ENCODE data around the gene FFAR2. TPM values are rescaled to one million over a fixed set of nuclear protein-coding genes. Genes with fewer than 3 reads are reported as not detected.

Gene FFAR2
- total and polyA plus RNA-seq, 11 donors: 0.12 to 3.4 (median 0.38) TPM; not detected in 2

DNA sequence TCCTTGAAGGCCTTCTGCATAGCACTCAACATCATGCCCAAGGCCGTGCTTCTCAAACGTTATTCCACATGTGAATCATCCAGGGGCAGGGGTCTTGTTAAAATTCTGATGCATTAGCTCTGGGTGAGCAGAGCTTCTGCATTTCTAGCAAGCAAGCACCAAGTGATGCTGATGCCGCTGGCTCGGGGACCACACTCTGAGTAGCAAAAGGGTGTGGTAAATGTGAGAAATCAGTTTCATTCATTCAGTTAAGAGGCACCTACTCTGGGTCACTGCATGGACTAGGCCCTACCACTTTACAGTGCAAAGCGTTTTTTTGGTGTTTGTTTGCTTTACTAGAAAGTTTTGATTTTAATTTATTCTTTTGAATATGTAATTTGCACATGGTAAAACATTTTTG lies 35.0 kb downstream of the FFAR2 start:
- Histone ChIP-seq H3K9me3 (no peaks in the 10 kb centered on the region), H3K36me3 (no peaks in the 10 kb centered on the region), H3K27me3 (peaks cover 0 to 13% (median 0%) of the 10 kb centered on the region in 9 donors), H3K27ac (no peak overlapping the region), H3K4me1 (no peaks in the 10 kb centered on the region), H3K4me3 (no peak overlapping the region)
- DNase-seq: no peak
- TF ChIP-seq, protein P1, sequence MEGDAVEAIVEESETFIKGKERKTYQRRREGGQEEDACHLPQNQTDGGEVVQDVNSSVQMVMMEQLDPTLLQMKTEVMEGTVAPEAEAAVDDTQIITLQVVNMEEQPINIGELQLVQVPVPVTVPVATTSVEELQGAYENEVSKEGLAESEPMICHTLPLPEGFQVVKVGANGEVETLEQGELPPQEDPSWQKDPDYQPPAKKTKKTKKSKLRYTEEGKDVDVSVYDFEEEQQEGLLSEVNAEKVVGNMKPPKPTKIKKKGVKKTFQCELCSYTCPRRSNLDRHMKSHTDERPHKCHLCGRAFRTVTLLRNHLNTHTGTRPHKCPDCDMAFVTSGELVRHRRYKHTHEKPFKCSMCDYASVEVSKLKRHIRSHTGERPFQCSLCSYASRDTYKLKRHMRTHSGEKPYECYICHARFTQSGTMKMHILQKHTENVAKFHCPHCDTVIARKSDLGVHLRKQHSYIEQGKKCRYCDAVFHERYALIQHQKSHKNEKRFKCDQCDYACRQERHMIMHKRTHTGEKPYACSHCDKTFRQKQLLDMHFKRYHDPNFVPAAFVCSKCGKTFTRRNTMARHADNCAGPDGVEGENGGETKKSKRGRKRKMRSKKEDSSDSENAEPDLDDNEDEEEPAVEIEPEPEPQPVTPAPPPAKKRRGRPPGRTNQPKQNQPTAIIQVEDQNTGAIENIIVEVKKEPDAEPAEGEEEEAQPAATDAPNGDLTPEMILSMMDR (IDR thresholded peaks at IDR 0.05): no peak
- no peak for TF ChIP-seq POLR2A (IDR thresholded peaks at IDR 0.05)
- WGBS, 4 donors: 79 to 86% (median 83%) methylated on average over 5 of the region's 5 CpGs
- ATAC-seq: no peak
- intact Hi-C loops (cut with DNase I): no loop called here

DNA sequence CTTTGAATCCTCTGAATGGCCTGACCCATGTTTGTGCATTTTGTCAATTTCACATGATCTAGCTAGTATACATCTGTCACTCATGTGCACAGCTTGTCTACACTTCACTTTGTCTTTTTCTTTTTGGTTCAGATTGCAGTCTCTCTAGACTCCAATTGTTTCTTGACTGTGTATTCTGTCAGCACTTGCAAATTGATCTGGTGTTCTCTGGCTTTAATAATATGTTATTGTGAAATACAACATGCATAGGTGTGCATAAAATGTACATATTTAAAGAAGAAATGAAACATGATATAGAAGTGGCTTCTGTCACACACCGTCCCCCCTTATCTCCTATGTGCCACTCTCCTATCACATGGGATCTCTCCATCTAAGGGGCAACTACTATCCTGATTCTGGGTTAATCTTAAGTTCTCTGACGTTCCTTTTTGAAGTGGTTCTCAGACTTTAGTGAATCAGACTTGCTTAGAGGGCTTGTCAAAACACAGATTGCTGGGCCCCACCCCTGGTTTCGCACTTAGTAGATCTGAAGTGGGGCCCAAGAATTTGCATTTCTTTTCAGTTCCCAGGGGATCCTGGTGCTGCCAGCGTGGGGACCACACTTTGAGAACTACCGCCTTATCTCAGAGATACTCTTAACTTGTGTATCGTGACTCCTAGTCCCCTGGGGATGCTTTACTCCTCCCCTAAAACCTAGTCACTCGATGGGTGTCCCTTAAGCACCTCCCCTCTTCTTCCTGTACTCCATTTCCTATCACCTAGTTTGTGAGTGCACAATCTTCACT lies 36.4 kb downstream of the FFAR2 start:
- Histone ChIP-seq H3K4me3 (no peak overlapping the region), H3K4me1 (no peaks in the 10 kb centered on the region), H3K27me3 (peaks cover 0 to 22% (median 0%) of the 10 kb centered on the region in 9 donors), H3K9me3 (no peaks in the 10 kb centered on the region), H3K36me3 (no peaks in the 10 kb centered on the region), H3K27ac (no peak overlapping the region)
- TF ChIP-seq POLR2A (IDR thresholded peaks at IDR 0.05): no peak
- TF ChIP-seq, protein P1 (IDR thresholded peaks at IDR 0.05): no peak
- WGBS, 4 donors: 52 to 56% (median 54%) methylated on average over 7 of the region's 7 CpGs
- ATAC-seq: no peak
- intact Hi-C loops (cut with DNase I): no loop called here
- DNase-seq: no peak

DNA sequence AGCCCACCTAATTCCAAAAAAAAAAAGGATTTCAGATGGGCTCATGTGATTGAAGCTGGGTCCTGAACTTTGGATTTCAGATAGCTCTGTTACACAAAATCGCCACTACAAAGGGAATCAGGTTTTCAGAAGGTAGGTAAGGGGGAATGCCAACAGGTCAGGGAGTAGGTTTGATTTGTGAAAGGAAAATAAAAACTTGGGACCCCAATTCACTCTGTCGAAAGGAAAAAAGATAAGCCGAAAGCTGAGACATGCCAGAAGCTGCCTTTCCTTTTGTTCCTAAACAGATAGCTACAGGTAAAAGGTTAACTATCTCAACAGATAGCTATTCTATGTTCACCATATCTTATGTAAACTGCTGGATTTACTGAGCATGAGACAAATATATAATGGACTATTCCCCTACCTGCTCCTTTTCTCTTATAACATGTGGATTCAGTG lies 38.2 kb downstream of the FFAR2 start:
- ATAC-seq: no peak
- Histone ChIP-seq H3K36me3 (no peaks in the 10 kb centered on the region), H3K27me3 (peaks cover 0 to 22% (median 0%) of the 10 kb centered on the region in 9 donors), H3K9me3 (no peaks in the 10 kb centered on the region), H3K27ac (no peak overlapping the region), H3K4me1 (no peaks in the 10 kb centered on the region), H3K4me3 (no peak overlapping the region)
- intact Hi-C loops (cut with DNase I): no loop called here
- no peak for DNase-seq
- no peak for TF ChIP-seq POLR2A (IDR thresholded peaks at IDR 0.05)
- TF ChIP-seq, protein P1 (IDR thresholded peaks at IDR 0.05): no peak
- 57 to 65% (median 61%) methylated on average over 3 of the region's 3 CpGs for WGBS, 4 donors

DNA sequence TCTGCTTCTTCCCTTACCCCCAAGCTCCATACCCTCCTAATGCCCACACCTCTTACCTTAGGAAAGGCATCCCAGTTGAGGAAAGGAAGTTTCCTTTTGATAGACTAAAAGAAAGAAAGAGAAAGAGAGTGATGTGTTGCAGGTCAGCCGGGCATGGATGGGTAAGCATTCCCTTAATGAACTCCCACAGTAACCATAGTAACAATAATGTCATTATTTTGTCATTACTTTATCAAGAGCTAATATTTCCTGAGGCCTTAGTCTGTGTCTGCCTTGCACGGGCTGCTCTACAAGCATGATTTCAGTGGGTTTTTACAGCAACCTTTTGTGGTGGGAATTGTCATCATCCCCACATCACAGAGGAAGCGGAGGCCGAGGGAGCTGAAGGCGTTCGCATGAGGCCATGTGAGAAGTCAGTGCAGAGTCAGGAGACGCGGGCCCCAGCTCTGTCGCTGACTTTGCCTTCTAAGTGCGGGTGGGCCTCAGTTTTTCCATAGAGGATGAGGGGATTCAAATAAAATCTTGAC lies 39.7 kb downstream of the FFAR2 start:
- whole genome bisulfite sequencing, 4 donors: 86 to 90% (median 88%) methylated on average over 10 of the region's 10 CpGs
- no peaks in the 10 kb centered on the region for H3K36me3 ChIP-seq
- no peaks in the 10 kb centered on the region for H3K4me1 ChIP-seq
- TF ChIP-seq, protein P1 (IDR thresholded peaks at IDR 0.05): no peak
- TF ChIP-seq POLR2A (IDR thresholded peaks at IDR 0.05): no peak
- H3K9me3 ChIP-seq: no peaks in the 10 kb centered on the region
- H3K4me3 ChIP-seq: no peak overlapping the region
- intact Hi-C loops (cut with DNase I): no loop called here
- H3K27me3 ChIP-seq: peaks cover 0 to 22% (median 0%) of the 10 kb centered on the region in 9 donors
- no peak overlapping the region for H3K27ac ChIP-seq
- DNase-seq: no peak
- ATAC-seq: no peak
